ENCODE measurements around the gene FANCI. TPM values are rescaled to one million over a fixed set of nuclear protein-coding genes. Genes with fewer than 3 reads are reported as not detected.

The FANCI gene
- total RNA-seq, 1 donor from 2014 or later, result 4.1 TPM

DNA sequence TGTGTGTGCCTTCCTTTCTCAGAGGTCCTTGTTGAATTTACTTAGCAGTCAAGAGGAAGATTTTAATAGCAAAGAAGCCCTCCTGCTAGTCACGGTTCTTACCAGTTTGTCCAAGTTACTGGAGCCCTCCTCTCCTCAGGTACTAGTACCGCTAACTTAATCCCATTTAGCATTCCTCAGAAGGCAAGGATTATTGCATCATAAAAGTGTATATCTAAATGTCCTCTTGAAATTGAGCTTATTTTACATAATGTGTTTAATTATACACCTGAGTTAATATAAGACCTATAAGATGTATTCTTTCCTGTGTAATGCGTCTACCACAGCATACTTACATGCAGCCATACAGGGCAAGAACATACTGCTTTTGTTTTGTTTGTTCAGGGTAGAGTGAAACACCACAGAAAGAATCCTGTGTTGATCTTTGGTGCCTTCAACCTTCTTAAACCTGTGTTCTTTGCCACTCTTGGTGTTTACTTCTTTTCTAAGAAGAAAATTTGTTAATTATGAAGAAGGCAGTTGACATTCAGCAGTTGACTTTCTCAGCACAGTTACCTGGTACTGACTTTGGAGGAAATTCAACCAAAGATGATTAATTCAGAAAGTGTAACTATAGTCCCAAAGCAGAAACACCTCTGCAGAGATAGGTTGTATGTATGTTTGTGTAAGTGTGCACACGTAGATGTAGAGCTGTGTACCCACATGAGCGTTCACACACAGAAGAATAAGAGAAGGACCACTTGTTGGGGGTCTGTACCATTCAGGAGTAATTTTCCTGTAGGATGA lies 57.7 kb downstream of the FANCI start:
- intact Hi-C loops (cut with DNase I), result no loop called here
- ATAC-seq, result no peak

DNA sequence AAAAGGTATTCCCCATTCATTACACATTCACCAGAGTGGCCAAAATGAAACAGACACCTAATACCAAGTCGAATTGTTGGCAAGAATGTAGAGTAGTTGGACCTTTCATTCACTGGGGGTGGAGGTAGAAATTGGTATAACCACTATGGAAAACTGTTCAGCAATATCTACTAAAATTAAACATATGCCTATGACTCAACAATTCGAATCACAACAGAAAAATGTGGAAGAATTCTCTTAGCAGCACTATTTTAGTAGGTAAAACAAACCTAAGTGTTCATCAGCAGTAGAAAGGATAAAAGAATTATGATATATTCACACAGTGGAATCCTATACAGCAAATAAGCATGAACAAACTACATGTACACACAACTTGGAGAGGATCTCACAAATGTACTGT lies 60.2 kb downstream of the FANCI start:
- Histone ChIP-seq H3K4me1 (no peaks in the 10 kb centered on the region), H3K27me3 (no peaks in the 10 kb centered on the region), H3K36me3 (no peaks in the 10 kb centered on the region), H3K9me3 (no peaks in the 10 kb centered on the region), H3K27ac (no peak overlapping the region), H3K4me3 (no peak overlapping the region)
- no peak for ATAC-seq
- intact Hi-C loops (cut with DNase I), result no loop called here
- no peak for DNase-seq
- TF ChIP-seq, protein P1, sequence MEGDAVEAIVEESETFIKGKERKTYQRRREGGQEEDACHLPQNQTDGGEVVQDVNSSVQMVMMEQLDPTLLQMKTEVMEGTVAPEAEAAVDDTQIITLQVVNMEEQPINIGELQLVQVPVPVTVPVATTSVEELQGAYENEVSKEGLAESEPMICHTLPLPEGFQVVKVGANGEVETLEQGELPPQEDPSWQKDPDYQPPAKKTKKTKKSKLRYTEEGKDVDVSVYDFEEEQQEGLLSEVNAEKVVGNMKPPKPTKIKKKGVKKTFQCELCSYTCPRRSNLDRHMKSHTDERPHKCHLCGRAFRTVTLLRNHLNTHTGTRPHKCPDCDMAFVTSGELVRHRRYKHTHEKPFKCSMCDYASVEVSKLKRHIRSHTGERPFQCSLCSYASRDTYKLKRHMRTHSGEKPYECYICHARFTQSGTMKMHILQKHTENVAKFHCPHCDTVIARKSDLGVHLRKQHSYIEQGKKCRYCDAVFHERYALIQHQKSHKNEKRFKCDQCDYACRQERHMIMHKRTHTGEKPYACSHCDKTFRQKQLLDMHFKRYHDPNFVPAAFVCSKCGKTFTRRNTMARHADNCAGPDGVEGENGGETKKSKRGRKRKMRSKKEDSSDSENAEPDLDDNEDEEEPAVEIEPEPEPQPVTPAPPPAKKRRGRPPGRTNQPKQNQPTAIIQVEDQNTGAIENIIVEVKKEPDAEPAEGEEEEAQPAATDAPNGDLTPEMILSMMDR (IDR thresholded peaks at IDR 0.05), result no peak

More for the DNA sequence above, 57.7 kb downstream of the FANCI start:
- Histone ChIP-seq H3K27me3 (no peaks in the 10 kb centered on the region), H3K27ac (no peak overlapping the region), H3K36me3 (no peaks in the 10 kb centered on the region), H3K9me3 (no peaks in the 10 kb centered on the region), H3K4me1 (no peaks in the 10 kb centered on the region), H3K4me3 (no peak overlapping the region)
- TF ChIP-seq, protein P1 (IDR thresholded peaks at IDR 0.05), result no peak
- no peak for DNase-seq

DNA sequence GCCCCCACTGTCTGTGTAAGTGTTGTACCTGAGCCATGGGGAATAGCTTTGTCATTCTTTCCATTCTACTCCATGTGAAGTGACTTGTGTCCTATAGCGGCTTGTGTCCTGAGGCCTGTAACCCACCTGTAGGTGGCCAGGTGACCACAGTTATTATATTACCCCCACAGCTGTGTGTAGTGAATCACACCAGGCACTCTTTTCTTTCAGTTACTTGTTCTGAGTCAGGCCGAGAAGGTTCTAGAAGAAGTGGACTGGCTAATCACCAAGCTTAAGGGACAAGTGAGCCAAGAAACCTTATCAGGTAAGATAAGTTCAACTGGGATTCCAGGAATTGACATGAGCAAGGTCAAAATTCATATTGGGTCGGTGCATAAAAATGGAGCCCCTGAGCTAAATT lies 61.6 kb downstream of the FANCI start:
- H3K27ac ChIP-seq, result no peak overlapping the region
- H3K36me3 ChIP-seq, result no peaks in the 10 kb centered on the region
- DNase-seq (no peak), ATAC-seq (no peak)
- H3K9me3 ChIP-seq, result no peaks in the 10 kb centered on the region
- no peak overlapping the region for H3K4me3 ChIP-seq
- H3K4me1 ChIP-seq, result no peaks in the 10 kb centered on the region
- no peaks in the 10 kb centered on the region for H3K27me3 ChIP-seq
- intact Hi-C loops (cut with DNase I), result no loop called here
- TF ChIP-seq, protein P1 (IDR thresholded peaks at IDR 0.05), result no peak

DNA sequence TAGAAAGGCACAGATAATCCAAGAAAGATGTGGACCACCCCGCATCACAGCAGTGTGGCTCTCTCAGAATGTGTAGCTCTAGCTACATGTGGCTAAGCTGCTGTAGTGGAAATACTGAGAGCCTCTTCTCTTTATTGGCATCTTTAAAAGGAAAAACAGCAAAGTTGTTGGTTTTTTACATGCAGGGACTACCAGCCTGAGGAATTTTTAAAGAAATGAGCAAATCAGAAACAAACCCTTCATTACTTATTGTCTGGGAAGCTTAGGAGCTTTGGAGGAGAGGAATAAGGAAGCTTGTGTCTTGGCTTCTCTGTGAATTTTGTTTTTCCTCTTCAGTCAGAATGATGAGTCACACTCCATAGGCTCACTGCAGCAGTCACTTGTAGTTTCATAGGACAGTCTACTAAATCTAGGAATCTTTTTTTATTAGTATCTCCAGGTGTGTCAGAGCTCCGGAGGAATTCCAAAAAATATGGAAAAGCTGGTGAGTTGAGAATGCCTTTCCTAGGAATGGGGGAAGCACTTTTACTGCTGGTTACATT lies 63.3 kb downstream of the FANCI start:
- Histone ChIP-seq H3K4me1 (no peaks in the 10 kb centered on the region), H3K27me3 (no peaks in the 10 kb centered on the region), H3K27ac (no peak overlapping the region), H3K9me3 (no peaks in the 10 kb centered on the region), H3K4me3 (no peak overlapping the region), H3K36me3 (no peaks in the 10 kb centered on the region)
- TF ChIP-seq, protein P1 (IDR thresholded peaks at IDR 0.05), result no peak
- ATAC-seq (no peak), DNase-seq (no peak)
- intact Hi-C loops (cut with DNase I), result no loop called here

DNA sequence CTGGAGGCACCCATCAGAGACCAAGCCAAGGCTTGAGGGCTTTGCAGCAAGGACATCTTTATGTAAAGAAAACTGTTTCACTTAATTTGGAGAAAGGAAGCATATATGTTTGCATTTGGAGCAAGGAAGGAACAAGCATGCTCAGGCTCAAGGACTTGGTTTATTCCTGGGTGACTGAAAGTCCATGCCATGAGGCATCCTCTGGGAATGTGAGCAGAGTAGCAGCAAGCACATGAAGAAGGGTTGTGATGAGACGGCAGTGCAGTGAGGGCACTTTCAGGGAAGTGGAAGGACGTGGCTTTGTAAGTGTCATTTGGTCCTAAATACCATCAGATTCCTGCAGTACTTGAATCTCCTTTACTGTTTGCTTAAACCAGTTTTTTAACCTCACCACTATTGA lies 64.0 kb downstream of the FANCI start:
- H3K27ac ChIP-seq, result no peak overlapping the region
- intact Hi-C loops (cut with DNase I), result no loop called here
- H3K27me3 ChIP-seq, result no peaks in the 10 kb centered on the region
- TF ChIP-seq, protein P1 (IDR thresholded peaks at IDR 0.05), result no peak
- no peak overlapping the region for H3K4me3 ChIP-seq
- ATAC-seq (no peak), DNase-seq (no peak)
- no peaks in the 10 kb centered on the region for H3K36me3 ChIP-seq
- no peaks in the 10 kb centered on the region for H3K4me1 ChIP-seq
- H3K9me3 ChIP-seq, result no peaks in the 10 kb centered on the region
